ENCODE data around the gene NARS2.
A peak's percentile ranks its signal among the peaks of the same experiment; 100 is the strongest.

The NARS2 gene

DNA sequence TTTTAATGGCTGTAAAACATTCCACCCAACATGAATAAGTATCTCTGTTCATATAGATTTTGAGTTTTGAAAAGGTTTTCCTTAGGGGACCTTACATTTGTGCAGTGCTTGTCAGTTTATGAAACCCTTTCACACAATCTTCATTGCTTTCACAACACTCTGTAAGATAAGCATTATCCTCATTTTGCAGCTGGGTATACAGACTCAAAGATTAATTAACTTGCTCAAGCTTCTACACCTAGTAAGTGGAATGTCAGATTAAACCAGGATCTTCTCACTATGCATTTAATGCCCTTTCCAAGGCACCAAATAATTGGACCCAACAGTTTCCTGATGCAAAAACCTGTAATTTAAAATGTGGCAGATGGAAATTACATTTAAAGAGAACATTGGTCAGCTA lies 145.5 kb downstream of the NARS2 start:
- no peak for DNase-seq

GRCh38 chr11:78428773-78429172 lies 145.9 kb downstream of the NARS2 start:
- DNase-seq, result no peak

- no peak for DNase-seq
Observed at GRCh38 chr11:78428266-78428636, 146.4 kb downstream of the NARS2 start.

GRCh38 chr11:78427615-78428265 lies 146.9 kb downstream of the NARS2 start:
- DNase-seq, result no peak

GRCh38 chr11:78426845-78427244 lies 147.8 kb downstream of the NARS2 start:
- DNase-seq, result no peak

- no peak for DNase-seq
Observed at GRCh38 chr11:78425399-78426070, 149.1 kb downstream of the NARS2 start.

- DNase-seq, result no peak
Observed at GRCh38 chr11:78424334-78425270, 150.1 kb downstream of the NARS2 start.

GRCh38 chr11:78423241-78423640 lies 151.4 kb downstream of the NARS2 start:
- no peak for DNase-seq

DNA sequence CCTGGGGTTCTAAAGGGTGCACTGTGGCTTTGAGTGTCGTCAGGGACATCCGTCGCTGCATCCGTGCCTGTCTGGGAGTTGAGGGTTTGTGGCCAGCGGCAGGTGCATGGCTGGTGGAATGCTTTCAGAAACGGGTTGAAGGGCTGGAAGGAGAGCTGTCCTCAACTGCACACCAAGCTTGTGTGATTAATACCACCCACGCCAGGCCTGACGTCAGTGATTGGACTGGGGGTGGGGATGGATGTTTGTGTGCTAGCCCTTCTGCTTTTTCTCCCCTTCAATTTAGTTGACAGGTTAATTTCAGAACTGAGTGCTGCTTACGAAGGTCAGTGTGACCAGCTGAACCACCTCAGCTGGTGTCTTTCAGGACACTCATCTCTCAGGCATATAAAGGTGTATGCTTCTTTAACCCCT lies 153.9 kb downstream of the NARS2 start:
- DNase-seq, result no peak

DNA sequence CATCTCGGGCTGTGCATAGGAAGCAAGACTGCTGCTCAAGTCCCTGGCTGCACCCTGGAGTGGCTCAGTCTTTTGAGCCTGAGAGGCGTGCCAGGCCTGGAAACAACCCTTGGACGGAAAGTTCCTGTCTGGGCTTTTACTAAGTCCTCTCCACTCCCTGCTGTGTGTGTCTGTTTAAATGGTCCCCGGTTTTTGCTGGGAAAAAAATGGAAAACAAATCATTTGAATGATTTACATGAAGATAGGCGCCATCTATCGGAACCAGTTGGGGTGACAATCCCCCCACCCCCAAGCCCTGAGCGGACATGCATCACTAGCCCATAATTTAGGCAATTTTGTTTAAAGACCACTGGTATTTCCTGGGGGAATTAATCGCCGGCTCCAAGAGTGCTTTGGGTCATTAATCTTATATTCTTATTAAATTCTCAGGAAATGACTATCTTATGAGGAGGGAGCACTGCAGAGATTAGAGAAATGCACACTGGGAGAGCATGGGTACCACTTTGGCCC lies 154.4 kb downstream of the NARS2 start:
- DNase-seq, result peak; percentile 49

DNA sequence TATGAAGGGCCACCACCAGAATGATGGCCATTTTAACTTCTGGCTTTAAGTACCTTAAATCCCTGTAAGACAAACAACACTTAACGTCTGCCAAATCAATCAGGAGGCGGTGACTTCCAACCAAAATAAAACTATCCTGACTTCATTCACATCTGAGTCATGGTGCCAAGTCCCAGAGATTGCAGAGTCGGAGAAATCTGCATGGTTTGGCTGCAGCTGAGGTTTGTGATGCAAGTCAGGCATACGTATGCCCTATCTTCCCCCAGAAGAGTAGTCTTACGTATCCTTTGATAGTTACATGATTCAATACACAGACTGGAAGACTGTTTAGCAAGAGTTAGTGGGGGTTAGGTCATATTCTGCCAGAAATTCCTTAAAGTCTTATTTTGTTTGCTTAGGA lies 155.3 kb downstream of the NARS2 start:
- DNase-seq, result no peak

- no peak for DNase-seq
Observed at GRCh38 chr11:78418584-78419211, 156.0 kb downstream of the NARS2 start.

- DNase-seq, result peak; percentile 88
Observed at GRCh38 chr11:78417888-78418583, 156.6 kb downstream of the NARS2 start.

DNA sequence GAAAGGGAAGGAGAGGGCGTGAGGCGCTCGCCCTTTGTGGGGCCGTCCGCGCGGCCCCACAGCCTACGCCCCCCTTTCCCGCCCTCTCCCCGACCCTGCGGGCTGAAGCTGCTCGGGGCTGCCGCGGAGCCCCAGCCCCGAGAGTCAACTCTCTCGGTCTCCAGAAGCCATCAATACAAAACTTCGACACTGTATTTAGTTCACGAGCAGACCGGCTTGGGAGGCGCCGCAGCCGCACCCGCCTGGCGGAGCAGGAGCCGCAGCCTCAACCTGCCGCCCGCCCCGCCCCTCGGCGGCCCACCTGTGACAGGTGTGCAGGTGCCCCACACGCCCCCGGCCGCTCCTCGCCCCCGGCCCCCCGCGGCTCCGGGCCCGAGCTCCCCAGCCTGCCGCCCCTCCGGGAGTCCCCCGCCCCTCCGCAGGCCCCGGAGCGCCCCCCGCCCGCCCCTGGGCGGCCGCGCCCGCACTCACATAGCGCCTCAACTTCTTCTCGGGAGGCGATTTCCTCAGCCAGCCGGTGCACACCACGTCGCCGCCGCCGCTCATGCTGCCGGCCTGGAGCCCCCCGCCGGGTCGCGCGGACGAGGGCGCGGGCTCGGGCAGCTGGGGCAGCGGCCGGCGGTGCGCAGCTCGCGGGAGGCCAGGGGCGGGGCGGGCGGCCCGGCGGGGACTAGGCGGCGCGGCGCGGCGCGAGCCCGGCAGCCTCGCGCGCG lies 157.3 kb downstream of the NARS2 start, which contains the start of gene GAB2:
GAB2 (minus strand) TSS at position 646 of the 713 bp plus-strand sequence; CDS start at position 546, 100 bp downstream.
- peak; percentile 51 for DNase-seq

DNA sequence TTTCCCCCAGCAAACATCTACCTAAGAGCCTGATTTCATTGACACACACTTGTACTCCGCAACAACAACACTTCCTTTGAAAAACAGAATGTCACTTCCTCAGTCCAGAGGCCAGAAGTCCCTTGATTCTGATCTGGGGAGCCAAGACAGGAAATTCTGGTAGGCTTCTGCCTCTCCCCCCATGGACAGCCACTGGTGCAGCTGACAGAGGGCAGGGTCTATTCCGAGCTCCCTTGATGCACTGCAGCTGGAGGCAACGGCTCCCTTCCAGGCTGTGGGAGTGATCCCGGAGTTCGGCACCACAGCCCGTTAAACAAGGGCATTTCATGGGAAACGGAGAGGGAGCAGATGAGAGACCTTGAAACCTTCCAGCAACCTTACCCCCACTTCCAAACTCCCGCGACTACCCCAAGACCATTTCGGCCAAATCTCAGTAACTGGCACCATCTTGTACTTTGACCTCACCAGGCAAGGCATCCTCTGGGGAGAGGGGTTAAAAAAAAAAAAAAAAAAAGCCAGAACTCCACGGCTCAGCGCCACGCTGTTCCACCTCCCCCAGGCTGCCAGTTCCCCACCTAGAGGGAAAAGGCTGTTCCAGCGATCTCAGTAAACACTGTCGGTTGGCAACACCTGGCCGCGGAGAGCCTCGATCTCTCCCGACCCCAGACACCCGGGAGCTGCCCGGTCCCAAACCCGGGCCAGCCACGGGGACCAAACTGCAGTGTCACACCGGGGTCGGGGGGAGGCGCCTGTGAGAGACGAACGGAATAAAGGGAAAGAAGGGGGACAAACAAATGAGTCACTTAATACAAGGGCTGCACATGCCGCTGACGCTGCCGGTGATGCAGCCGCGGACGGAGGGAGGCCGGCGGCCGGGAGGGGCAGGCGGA lies 158.1 kb downstream of the NARS2 start:
- peak; percentile 74 for DNase-seq

GRCh38 chr11:78415338-78415737 lies 159.3 kb downstream of the NARS2 start:
- no peak for DNase-seq

- peak; percentile 15 for DNase-seq
Observed at GRCh38 chr11:78414321-78415051, 160.2 kb downstream of the NARS2 start.

DNA sequence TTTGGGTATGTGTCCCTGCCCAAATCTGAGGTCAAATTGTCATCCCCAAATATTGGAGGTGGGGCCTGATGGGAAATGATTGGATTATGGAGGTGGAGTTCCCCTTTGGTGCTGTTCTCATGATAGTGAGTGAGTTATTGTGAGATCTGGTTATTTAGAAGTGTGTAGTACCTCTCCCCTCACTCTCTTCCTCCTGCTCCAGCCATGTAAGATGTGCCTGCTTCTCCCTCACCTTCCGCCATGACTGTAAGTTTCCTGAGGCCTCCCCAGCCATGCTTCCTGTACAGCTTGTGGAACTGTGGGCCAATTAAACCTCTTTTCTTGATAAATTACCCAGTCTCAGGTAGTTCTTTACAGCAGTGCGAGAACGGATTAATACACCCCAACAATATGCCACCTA lies 166.0 kb downstream of the NARS2 start:
- no peak for DNase-seq

GRCh38 chr11:78406568-78407196 lies 168.0 kb downstream of the NARS2 start:
- no peak for DNase-seq

All from COR-L47 (cell line).